CD14-positive monocyte (primary cell): Measurements from ENCODE around the gene PTTG1IP. TPM values are rescaled to one million over a fixed set of nuclear protein-coding genes. Genes with fewer than 3 reads are reported as not detected.

ENCODE experiments used
- DNase-seq, 3 donors: peaks; one replicate each; pipeline ENCODE4 v3.0.0-alpha.2; 2011 to 2022
- H2AFZ ChIP-seq: 2 replicates; pipeline ENCODE4 v1.6.0; 2012; ENCODE audit warnings: mild to moderate bottlenecking, low read depth, low read length, inconsistent platforms; ENCODE audit not compliant: insufficient read depth, poor library complexity, severe bottlenecking
- H3K27ac ChIP-seq, 2 donors: 1 replicate in 1 of 2; 2 replicates in 1 of 2; pipeline ENCODE4 v1.5.1; 2012 to 2013; ENCODE audit warnings: low read length in 2 of 2, control low read depth in 1 of 2, inconsistent platforms in 1 of 2, low read depth in 1 of 2, mild to moderate bottlenecking in 1 of 2
- H3K27me3 ChIP-seq, 2 donors: one replicate each; pipeline versions ENCODE4 v1.6.0 to v1.6.1; 2011 to 2013; ENCODE audit warnings: low read length in 2 of 2; ENCODE audit not compliant: control insufficient read depth in 2 of 2, insufficient read depth in 2 of 2
- H3K36me3 ChIP-seq, 2 donors: replicated peaks in 1 of 2; 1 replicate in 1 of 2; 2 replicates in 1 of 2; pipeline versions ENCODE4 v1.5.1 to v1.6.1; 2012 to 2013; ENCODE audit warnings: low read length in 2 of 2, control low read depth in 1 of 2, inconsistent platforms in 1 of 2, mild to moderate bottlenecking in 1 of 2; ENCODE audit not compliant: insufficient read depth in 2 of 2, control insufficient read depth in 1 of 2
- H3K4me1 ChIP-seq, 2 donors: 1 replicate in 1 of 2; 2 replicates in 1 of 2; pipeline versions ENCODE4 v1.5.1 to v1.6.1; 2012 to 2013; ENCODE audit warnings: low read length in 2 of 2, control low read depth in 1 of 2, inconsistent platforms in 1 of 2, mild to moderate bottlenecking in 1 of 2, moderate library complexity in 1 of 2; ENCODE audit not compliant: insufficient read depth in 2 of 2, control insufficient read depth in 1 of 2
- H3K4me2 ChIP-seq: replicated peaks from 2 replicates; pipeline ENCODE3; 2012; ENCODE audit warnings: low read length, moderate library complexity, mild to moderate bottlenecking; ENCODE audit not compliant: poor library complexity, severe bottlenecking; ENCODE audit errors: extremely low read depth
- H3K4me3 ChIP-seq, 3 experiments: fragments of 200-600 bp in 1 of 3; sonication (generic) in 1 of 3; replicated peaks in 1 of 3; 1 replicate in 2 of 3; 2 replicates in 1 of 3; pipeline ENCODE4 v1.5.1; 2011 to 2013; ENCODE audit warnings: low read length in 3 of 3, mild to moderate bottlenecking in 3 of 3, control low read depth in 2 of 3, low read depth in 2 of 3, inconsistent platforms in 1 of 3, moderate library complexity in 1 of 3
- H3K79me2 ChIP-seq: 2 replicates; pipeline ENCODE4 v1.6.0; 2012; ENCODE audit warnings: mild to moderate bottlenecking, control low read depth, inconsistent platforms, low read length, moderate library complexity; ENCODE audit not compliant: insufficient read depth
- H3K9ac ChIP-seq: 2 replicates; pipeline ENCODE4 v1.6.0; 2017; ENCODE audit warnings: low read length, mild to moderate bottlenecking; ENCODE audit not compliant: insufficient read depth, poor library complexity, severe bottlenecking
- H3K9me3 ChIP-seq, 2 donors: replicated peaks in 1 of 2; 1 replicate in 1 of 2; 2 replicates in 1 of 2; pipeline versions ENCODE4 v1.5.1 to v1.6.1; 2012 to 2013; ENCODE audit warnings: low read length in 2 of 2, control low read depth in 1 of 2; ENCODE audit not compliant: control insufficient read depth in 1 of 2, insufficient read depth in 1 of 2
- H4K20me1 ChIP-seq: 2 replicates; pipeline ENCODE4 v1.6.0; 2012; ENCODE audit warnings: mild to moderate bottlenecking, low read length, control low read depth, moderate library complexity; ENCODE audit not compliant: insufficient read depth
- H3K27ac Mint-ChIP-seq, 7 donors: one replicate each; pipeline ENCODE4 v1.8.0; 2020; ENCODE audit warnings: mild to moderate bottlenecking in 7 of 7, mixed read lengths in 7 of 7, moderate library complexity in 6 of 7, inconsistent platforms in 2 of 7
- H3K27me3 Mint-ChIP-seq, 3 donors: one replicate each; pipeline ENCODE4 v1.8.0; 2021 to 2022; ENCODE audit warnings: low read depth in 3 of 3, mild to moderate bottlenecking in 3 of 3, mixed read lengths in 3 of 3, moderate library complexity in 3 of 3, inconsistent platforms in 1 of 3
- H3K36me3 Mint-ChIP-seq, 2 donors: one replicate each; pipeline ENCODE4 v1.8.0; 2020; ENCODE audit warnings: mixed read lengths in 2 of 2, inconsistent platforms in 1 of 2, mild to moderate bottlenecking in 1 of 2
- H3K4me1 Mint-ChIP-seq: one replicate; pipeline ENCODE4 v1.8.0; 2020; ENCODE audit warnings: mild to moderate bottlenecking, mixed read lengths
- H3K4me3 Mint-ChIP-seq, 2 donors: one replicate each; pipeline ENCODE4 v1.8.0; 2020; ENCODE audit warnings: mild to moderate bottlenecking in 2 of 2, mixed read lengths in 2 of 2, moderate library complexity in 1 of 2
- H3K9me3 Mint-ChIP-seq, 7 donors: one replicate each; pipeline ENCODE4 v1.8.0; 2020 to 2022; ENCODE audit warnings: mixed read lengths in 7 of 7, mild to moderate bottlenecking in 6 of 7, moderate library complexity in 6 of 7, inconsistent platforms in 2 of 7
- CTCF ChIP-seq: fragments of 200-600 bp; IDR thresholded peaks from one replicate; pipeline ENCODE4 v1.8.0; 2022; ENCODE audit warnings: antibody characterized with exemption, mild to moderate bottlenecking
- WGBS: methylation state at CpG from one replicate; pipeline ENCODE4 v1.1.5; 2013; ENCODE audit warnings: missing lambda C conversion rate; ENCODE audit not compliant: insufficient coverage; 5-methylcytosine and 5-hydroxymethylcytosine counted together
- intact Hi-C, 2 donors: fragments of 100-400 bp; cut with micrococcal nuclease; formaldehyde crosslinking; loops; one replicate each; pipeline versions ENCODE4 v1.15.0 to v1.15.1; 2023
- polyA plus RNA-seq, 3 donors: library from polyadenylated mRNA; depleted of rRNA in 1 of 3; unstranded in 2 of 3; stranded (reverse) in 1 of 3; fragments of 300-500 nt in 2 of 3; fragments of >200 nt in 1 of 3; fragmentation: Illumina TruSeq in 2 of 3; gene quantifications; 1 replicate in 2 of 3; 2 replicates in 1 of 3; pipeline ENCODE4 v1.2.3, GENCODE V29; 2012 to 2021

Gene PTTG1IP
- polyA plus RNA-seq, 3 donors: 118 to 238 (median 206) TPM

GRCh38 chr21:44874240-44874496 is 678 bp upstream of the PTTG1IP start:
- H3K4me1 Mint-ChIP-seq: peaks cover 72% of the 10 kb centered on the region
- TF ChIP-seq CTCF: no peak

GRCh38 chr21:44872649-44873355 is 688 bp downstream of the PTTG1IP start:
- H3K36me3 Mint-ChIP-seq: peaks cover 10 to 12% of the 10 kb centered on the region in 2 donors
- under 1% methylated on average over 62 of the region's 65 CpGs for WGBS

More at GRCh38 chr21:44874240-44874496, 678 bp upstream of the PTTG1IP start:
- no peaks in the 10 kb centered on the region for H3K27me3 Mint-ChIP-seq
- H3K27ac Mint-ChIP-seq: peak overlapping the region; percentile 97 to 99 (median 98)
- H3K4me3 ChIP-seq: peak overlapping the region; percentile 65 to 92 (median 85)
- peaks cover 68% of the 10 kb centered on the region for H3K79me2 ChIP-seq
- H3K4me1 ChIP-seq: peaks cover 82 to 91% of the 10 kb centered on the region in 2 donors
- H3K9me3 ChIP-seq: no peaks in the 10 kb centered on the region
- H3K4me3 Mint-ChIP-seq: peak overlapping the region; percentile 88 to 93
- peak overlapping the region; percentile 82 for H3K9ac ChIP-seq
- H3K36me3 ChIP-seq: no peaks in the 10 kb centered on the region
- H3K9me3 Mint-ChIP-seq: peaks cover 0 to 3% (median 0%) of the 10 kb centered on the region in 7 donors
- peak overlapping the region; percentile 48 for H2AFZ ChIP-seq
- H3K4me2 ChIP-seq: peak overlapping the region; percentile 92
- intact Hi-C loops: loop anchor here in 1 of 2 donors (5.0 kb wide), 2 partner anchors 33 to 57 kb away; partner anchors contain the start of gene SUMO3
- no peak for DNase-seq
- no peaks in the 10 kb centered on the region for H3K27me3 ChIP-seq
- 0% methylated on average over 19 of the region's 20 CpGs for WGBS
- peak overlapping the region; percentile 92 to 98 for H3K27ac ChIP-seq
- peaks cover 2 to 3% of the 10 kb centered on the region in 2 donors for H3K36me3 Mint-ChIP-seq
- peaks cover 40% of the 10 kb centered on the region for H4K20me1 ChIP-seq

More at GRCh38 chr21:44872649-44873355, 688 bp downstream of the PTTG1IP start:
- peak overlapping the region; percentile 85 to 93 (median 89) for H3K27ac Mint-ChIP-seq
- no peak for TF ChIP-seq CTCF
- Histone ChIP-seq H3K4me2 (peak overlapping the region; percentile 92), H3K9me3 (no peaks in the 10 kb centered on the region), H3K4me1 (peaks cover 82 to 91% of the 10 kb centered on the region in 2 donors), H3K36me3 (peaks cover 0 to 4% of the 10 kb centered on the region in 2 donors), H3K4me3 (peak overlapping the region; percentile 75 to 92 (median 81)), H3K79me2 (peaks cover 82% of the 10 kb centered on the region), H4K20me1 (peaks cover 54% of the 10 kb centered on the region), H3K9ac (peak overlapping the region; percentile 80), H3K27ac (peak overlapping the region; percentile 49 to 92), H3K27me3 (no peaks in the 10 kb centered on the region), H2AFZ (peak overlapping the region; percentile 51)
- H3K4me1 Mint-ChIP-seq: peaks cover 74% of the 10 kb centered on the region
- H3K9me3 Mint-ChIP-seq: peaks cover 0 to 3% (median 0%) of the 10 kb centered on the region in 7 donors
- peak overlapping the region; percentile 92 to 97 for H3K4me3 Mint-ChIP-seq
- H3K27me3 Mint-ChIP-seq: no peaks in the 10 kb centered on the region
- intact Hi-C loops: loop anchor here (2.0 to 5.0 kb wide), 3 partner anchors 34 to 56 kb away; partner anchors contain the start of gene SUMO3 (in 2 of the 2)
- peak in 1 of 3 donors; percentile 32 for DNase-seq
